ENCODE measurements around the gene DDX39B. TPM values are rescaled to one million over a fixed set of nuclear protein-coding genes. Genes with fewer than 3 reads are reported as not detected.

The DDX39B gene
- total RNA-seq, 4 donors from 2014 or later, result 244 to 322 (median 271) TPM

DNA sequence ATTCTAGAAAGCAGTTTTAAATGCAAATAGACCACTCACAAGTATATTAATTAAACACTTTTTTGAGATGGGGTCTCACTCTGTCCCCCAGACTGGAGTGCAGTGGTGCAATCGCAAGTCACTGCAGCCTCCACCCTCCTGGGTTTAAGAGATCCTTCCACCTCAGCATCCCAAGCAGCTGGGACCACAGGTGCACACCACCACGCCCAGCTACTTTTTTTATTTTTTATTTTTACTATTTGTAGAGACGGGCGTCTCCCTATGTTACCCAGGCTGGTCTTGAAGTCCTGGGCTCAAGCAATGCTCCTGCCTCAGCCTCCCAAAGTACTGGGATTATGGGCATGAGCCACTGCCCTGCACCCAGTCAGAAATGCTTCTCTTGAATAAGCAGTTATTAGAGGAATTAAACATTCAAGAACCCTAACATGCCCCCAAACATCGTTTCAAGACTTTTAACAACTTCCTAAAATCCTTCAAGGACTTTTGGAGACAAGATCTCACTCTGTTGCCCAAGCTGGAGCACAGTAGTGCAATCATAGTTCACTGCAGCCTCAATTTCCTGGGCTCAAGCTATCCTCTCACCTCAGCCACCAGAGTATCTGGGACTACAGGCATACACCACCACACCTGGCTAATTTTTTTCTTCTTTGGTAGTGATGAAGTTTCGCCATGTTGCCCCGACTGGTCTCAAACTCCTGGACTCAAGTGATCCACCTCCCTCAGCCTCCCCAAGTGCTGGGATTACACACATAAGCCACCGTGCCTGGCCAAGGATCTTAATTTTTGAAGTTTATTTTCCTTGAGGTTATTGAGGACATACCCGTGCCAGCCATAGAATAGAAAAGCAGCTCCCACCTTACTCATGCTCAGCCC, 9.8 kb downstream of the DDX39B start:
- ATAC-seq (ENCODE audit: low FRiP score), result no peak

DNA sequence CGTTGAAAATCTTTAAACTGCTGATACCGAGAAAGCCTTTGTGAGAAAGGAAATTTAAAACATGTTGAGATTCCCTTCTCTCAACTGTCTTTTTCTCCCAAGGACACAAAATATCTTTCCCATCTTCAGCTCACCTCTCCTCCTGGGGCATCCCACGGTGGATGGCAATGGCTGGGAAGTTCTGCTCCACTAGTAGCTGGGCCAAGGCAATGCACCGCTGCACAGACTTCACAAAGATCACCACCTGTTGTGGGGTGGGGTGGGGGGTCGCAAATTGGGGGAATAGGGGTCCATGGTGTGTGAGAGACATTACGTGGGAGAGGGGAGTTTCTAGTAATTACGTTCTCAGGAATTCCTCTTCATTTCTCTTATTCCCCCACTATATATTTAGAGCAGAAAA, 10.6 kb downstream of the DDX39B start:
- no peak for ATAC-seq (ENCODE audit: low FRiP score)
- no peak for DNase-seq (ENCODE audit: low spot score)
- TF ChIP-seq, protein P1, sequence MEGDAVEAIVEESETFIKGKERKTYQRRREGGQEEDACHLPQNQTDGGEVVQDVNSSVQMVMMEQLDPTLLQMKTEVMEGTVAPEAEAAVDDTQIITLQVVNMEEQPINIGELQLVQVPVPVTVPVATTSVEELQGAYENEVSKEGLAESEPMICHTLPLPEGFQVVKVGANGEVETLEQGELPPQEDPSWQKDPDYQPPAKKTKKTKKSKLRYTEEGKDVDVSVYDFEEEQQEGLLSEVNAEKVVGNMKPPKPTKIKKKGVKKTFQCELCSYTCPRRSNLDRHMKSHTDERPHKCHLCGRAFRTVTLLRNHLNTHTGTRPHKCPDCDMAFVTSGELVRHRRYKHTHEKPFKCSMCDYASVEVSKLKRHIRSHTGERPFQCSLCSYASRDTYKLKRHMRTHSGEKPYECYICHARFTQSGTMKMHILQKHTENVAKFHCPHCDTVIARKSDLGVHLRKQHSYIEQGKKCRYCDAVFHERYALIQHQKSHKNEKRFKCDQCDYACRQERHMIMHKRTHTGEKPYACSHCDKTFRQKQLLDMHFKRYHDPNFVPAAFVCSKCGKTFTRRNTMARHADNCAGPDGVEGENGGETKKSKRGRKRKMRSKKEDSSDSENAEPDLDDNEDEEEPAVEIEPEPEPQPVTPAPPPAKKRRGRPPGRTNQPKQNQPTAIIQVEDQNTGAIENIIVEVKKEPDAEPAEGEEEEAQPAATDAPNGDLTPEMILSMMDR (IDR thresholded peaks at IDR 0.05), result no peak

More for the DNA sequence above, 9.8 kb downstream of the DDX39B start:
- no peak for DNase-seq (ENCODE audit: low spot score)
- TF ChIP-seq, protein P1 (IDR thresholded peaks at IDR 0.05), result no peak

DNA sequence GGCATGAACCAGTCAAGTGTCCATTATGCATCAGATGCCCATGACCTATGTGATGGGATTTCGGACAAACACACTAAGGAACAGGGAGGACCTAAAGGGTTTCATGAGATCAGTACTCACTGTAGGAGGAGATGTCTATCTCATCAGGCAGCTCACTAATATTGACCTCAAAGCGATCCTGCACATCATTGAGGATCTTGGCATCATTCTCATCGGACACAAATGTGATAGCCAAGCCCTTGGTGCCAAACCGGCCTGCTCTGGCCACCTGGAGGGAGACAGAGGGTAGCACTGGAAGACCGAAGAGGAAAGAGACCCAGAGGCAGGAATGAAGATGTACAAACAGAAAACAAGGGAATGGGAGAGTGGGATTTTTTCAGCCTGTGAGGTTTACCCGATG, 11.1 kb downstream of the DDX39B start:
- TF ChIP-seq, protein P1 (IDR thresholded peaks at IDR 0.05), result no peak
- ATAC-seq (ENCODE audit: low FRiP score) (no peak), DNase-seq (ENCODE audit: low spot score) (no peak)

DNA sequence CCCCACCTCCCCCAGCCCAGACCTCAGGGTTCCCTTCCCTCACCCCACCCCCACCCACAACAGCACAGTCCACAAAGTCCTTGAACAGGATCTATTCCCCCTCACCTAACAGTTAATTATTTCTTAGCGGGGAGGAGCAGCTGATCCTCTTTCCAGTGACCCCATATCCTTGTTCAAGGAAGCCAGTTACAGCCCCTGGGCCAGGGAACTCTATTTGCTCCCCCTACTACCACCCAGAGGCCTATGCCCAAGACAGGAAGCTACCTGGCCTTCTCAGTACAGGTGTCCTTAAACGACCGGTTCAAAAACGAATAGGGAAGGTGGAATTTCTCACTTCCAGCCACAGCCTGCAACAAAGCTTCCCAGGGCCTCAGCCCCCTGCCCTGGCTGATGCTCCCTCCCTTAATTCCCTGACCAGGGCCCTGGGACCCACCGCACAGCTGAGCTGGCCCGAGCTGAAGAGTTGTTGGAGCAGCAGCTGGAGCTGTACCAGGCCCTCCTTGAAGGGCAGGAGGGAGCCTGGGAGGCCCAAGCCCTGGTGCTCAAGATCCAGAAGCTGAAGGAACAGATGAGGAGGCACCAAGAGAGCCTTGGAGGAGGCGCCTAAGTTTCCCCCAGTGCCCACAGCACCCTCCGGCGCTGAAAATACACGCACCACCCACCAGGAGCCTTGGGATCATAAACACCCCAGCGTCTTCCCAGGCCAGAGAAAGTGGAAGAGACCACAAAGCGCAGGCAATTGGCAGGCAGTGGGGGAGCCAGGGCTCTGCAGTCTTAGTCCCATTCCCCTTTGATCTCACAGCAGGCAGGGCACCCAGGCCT, 12.3 kb downstream of the DDX39B start:
- ATAC-seq (ENCODE audit: low FRiP score) (no peak), DNase-seq (ENCODE audit: low spot score) (no peak)
- TF ChIP-seq, protein P1 (IDR thresholded peaks at IDR 0.05), result no peak

DNA sequence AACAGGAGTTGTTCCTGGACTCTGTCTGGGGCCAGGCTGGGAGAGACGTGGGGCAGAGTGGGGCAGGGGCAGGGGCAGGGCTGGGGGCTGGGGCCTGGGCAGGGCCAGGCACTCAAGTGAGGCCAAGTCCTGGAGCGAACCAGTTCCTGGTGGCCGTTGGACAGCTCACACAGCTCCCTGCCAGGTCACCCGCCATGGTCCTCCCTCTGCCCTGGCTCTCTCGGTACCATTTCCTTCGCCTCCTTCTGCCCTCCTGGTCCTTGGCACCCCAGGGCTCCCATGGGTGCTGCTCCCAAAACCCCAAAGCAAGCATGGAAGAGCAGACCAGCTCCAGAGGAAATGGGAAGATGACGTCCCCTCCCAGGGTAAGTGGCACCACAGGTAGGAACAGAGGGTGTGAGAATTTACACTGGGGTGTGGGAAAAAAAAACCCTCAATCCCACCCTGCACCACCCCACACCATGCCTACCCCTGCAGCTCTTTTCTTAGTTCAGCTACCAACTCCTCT, 12.9 kb downstream of the DDX39B start, which contains the start of gene MCCD1:
Gene MCCD1, plus strand, starts transcription at position 142 of the 508 bp plus-strand sequence. Its CDS starts 53 bp downstream, at position 195.
- DNase-seq (ENCODE audit: low spot score) (no peak), ATAC-seq (ENCODE audit: low FRiP score) (no peak)
- TF ChIP-seq, protein P1 (IDR thresholded peaks at IDR 0.05), result no peak

DNA sequence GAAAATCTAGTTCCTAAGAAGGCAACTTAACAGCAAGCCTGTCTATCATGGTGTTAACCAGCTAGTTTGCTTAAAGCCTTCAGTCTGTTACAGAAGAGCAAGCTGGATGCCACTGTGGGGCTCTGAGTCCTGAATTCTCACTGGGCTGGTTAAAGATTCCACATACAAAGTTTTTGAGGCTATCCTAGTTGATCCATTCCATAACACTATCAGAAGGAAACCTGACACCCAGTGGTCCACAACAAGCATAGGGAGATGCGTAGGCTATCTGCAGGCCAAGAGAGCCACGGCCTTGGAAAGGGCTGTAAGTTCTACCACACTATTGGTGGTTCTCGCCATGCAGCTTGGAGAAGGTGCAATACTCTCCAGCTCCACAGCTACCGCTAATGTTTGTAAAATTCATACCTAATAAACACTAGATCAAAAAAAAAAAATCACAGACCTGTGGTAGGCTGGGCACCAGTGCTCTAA, 13.5 kb downstream of the DDX39B start:
- TF ChIP-seq, protein P1 (IDR thresholded peaks at IDR 0.05), result no peak
- ATAC-seq (ENCODE audit: low FRiP score) (no peak), DNase-seq (ENCODE audit: low spot score) (no peak)
